Panc1 (cell line): ENCODE measurements around the gene NDUFA7. TPM values are rescaled to one million over a fixed set of nuclear protein-coding genes. Genes with fewer than 3 reads are reported as not detected.
"Not testable (repeated sequence)": the region's sequence is repeated elsewhere in the genome, so short reads cannot be mapped to it uniquely, and the experiment has no call there.

Experiments used
- ATAC-seq: fragments of 200-7000 bp; cut with Tn5 transposase; 2 replicates; pipeline ENCODE4 v1.9.1; 2020; ENCODE audit warnings: mild to moderate bottlenecking, moderate library complexity
- BruUV-seq: library from RNA; stranded (reverse); fragments of 400-500 nt; replicated peaks from 2 replicates; lab custom pipeline; 2021; lab: Mats Ljungman, UMichigan
- CTCF ChIA-PET: fragments of 300-600 bp; sonication (Branson Sonifier 250); formaldehyde crosslinking; loops from one replicate; lab custom pipeline; 2022; ENCODE audit warnings: antibody characterized with exemption; lab: Charles Lee
- POLR2A ChIA-PET: fragments of 300-600 bp; sonication (Branson Sonifier 250); formaldehyde crosslinking; loops from one replicate; lab custom pipeline; 2022; ENCODE audit warnings: antibody characterized with exemption; lab: Charles Lee
- DNase-seq: peaks from one replicate; pipeline ENCODE4 v3.0.0-alpha.2; 2010; ENCODE audit warnings: low read depth, low spot score
- H3K27ac ChIP-seq: 2 replicates; pipeline ENCODE4 v1.5.1; 2011; ENCODE audit warnings: mild to moderate bottlenecking, low read length, inconsistent platforms
- H3K27me3 ChIP-seq: fragments of 200-500 bp; sonication (Bioruptor generic); 2 replicates; pipeline ENCODE4 v1.6.0; 2014; ENCODE audit warnings: low read length, inconsistent platforms; ENCODE audit not compliant: control insufficient read depth, insufficient read depth
- H3K36me3 ChIP-seq: fragments of 200-500 bp; sonication (Bioruptor generic); 2 replicates; pipeline ENCODE4 v1.5.1; 2014; ENCODE audit warnings: inconsistent platforms, mild to moderate bottlenecking, low read length, moderate library complexity; ENCODE audit not compliant: control insufficient read depth, insufficient read depth
- H3K4me1 ChIP-seq: 2 replicates; pipeline ENCODE4 v1.5.1; 2011; ENCODE audit warnings: inconsistent platforms, mild to moderate bottlenecking, low read length, moderate library complexity; ENCODE audit not compliant: control insufficient read depth, insufficient read depth
- H3K4me3 ChIP-seq, 2 experiments: 2 replicates each; pipeline ENCODE4 v1.5.1; 2011 to 2012; ENCODE audit warnings: low read depth in 2 of 2, low read length in 2 of 2, mild to moderate bottlenecking in 2 of 2, inconsistent platforms in 1 of 2, moderate library complexity in 1 of 2
- H3K9me3 ChIP-seq: fragments of 200-500 bp; sonication (Bioruptor generic); 2 replicates; pipeline ENCODE4 v1.5.1; 2014; ENCODE audit warnings: low read depth, mild to moderate bottlenecking, inconsistent platforms, low read length, moderate library complexity; ENCODE audit not compliant: control insufficient read depth, insufficient read depth
- POLR2AphosphoS5 ChIP-seq: IDR thresholded peaks from 2 replicates; pipeline ENCODE4 v1.6.1; 2012; ENCODE audit warnings: mild to moderate bottlenecking, low read depth, low read length, moderate library complexity
- REST ChIP-seq, 2 experiments: IDR thresholded peaks; 2 replicates each; pipeline ENCODE4 v1.6.1; 2011 to 2012; ENCODE audit warnings: low read depth in 2 of 2, control low read depth in 1 of 2, low read length in 1 of 2, mild to moderate bottlenecking in 1 of 2, moderate library complexity in 1 of 2; ENCODE audit not compliant: insufficient read depth in 1 of 2
- SIN3A ChIP-seq: IDR thresholded peaks from 2 replicates; pipeline ENCODE4 v1.6.1; 2012; ENCODE audit warnings: low read depth, mild to moderate bottlenecking, low read length, moderate library complexity, borderline replicate concordance; ENCODE audit not compliant: insufficient read depth
- TCF7L2 ChIP-seq: IDR thresholded peaks from 2 replicates; pipeline ENCODE4 v1.6.1; 2011; ENCODE audit warnings: mild to moderate bottlenecking, low read depth, low read length, inconsistent platforms
- in situ Hi-C: cut with HindIII; loops from 2 replicates; pipeline ENCODE4 v1.10.0; 2016; ENCODE audit warnings: low sequenced_read_pairs, low pct_unique_long_range_greater_than_20kb
- intact Hi-C: fragments of 100-400 bp; cut with micrococcal nuclease; formaldehyde crosslinking; loops from one replicate; pipeline ENCODE4 v1.10.0; 2022; ENCODE audit not compliant: unreplicated experiment
- total RNA-seq: library from RNA; stranded (reverse); gene quantifications from one replicate; pipeline ENCODE4 v1.2.1, GENCODE V29; 2021; ENCODE audit not compliant: unreplicated experiment
- TF ChIP-seq, protein P1 (sequence below): fragments of 450-650 bp; IDR thresholded peaks from 2 replicates; pipeline ENCODE4 v1.5.1; 2017; ENCODE audit warnings: mild to moderate bottlenecking

Gene NDUFA7
- total RNA-seq, 1 experiment from 2014 or later = 36.8 TPM

- ATAC-seq, BruUV-seq, DNase-seq, H3K27me3 ChIP-seq, H3K27ac ChIP-seq, H3K9me3 ChIP-seq, H3K4me1 ChIP-seq, intact Hi-C loops, in situ Hi-C loops, H3K36me3 ChIP-seq, POLR2A ChIA-PET, H3K4me3 ChIP-seq: not testable (repeated sequence)
- CTCF ChIA-PET = interaction anchor here (0.6 to 0.7 kb wide), 2 partner anchors 74 to 285 kb away, joined by 3 to 7 read pairs; no protein-coding TSS in a partner anchor
Observed at GRCh38 chr19:8341504-8341903, 20.3 kb upstream of the NDUFA7 start.

GRCh38 chr19:8340341-8341096 lies 19.3 kb upstream of the NDUFA7 start:
- CTCF ChIA-PET = interaction anchor here (0.7 kb wide), 1 partner anchor 68 kb away, joined by 4 read pairs; no protein-coding TSS in a partner anchor
- TF ChIP-seq TCF7L2 = no peak
- H3K9me3 ChIP-seq = no peaks in the 10 kb centered on the region
- H3K4me3 ChIP-seq = no peak overlapping the region
- POLR2A ChIA-PET = no interaction called here
- intact Hi-C loops = no loop called here
- H3K36me3 ChIP-seq = no peaks in the 10 kb centered on the region
- no TSS peak for BruUV-seq
- H3K27me3 ChIP-seq = no peaks in the 10 kb centered on the region
- in situ Hi-C loops = no loop called here
- no peaks in the 10 kb centered on the region for H3K4me1 ChIP-seq
- no peak for DNase-seq
- no peak overlapping the region for H3K27ac ChIP-seq
- no peak for ATAC-seq

- Histone ChIP-seq H3K27me3 (no peaks in the 10 kb centered on the region; the same call in 1 of the 2 replicates), H3K27ac (no peak overlapping the region), H3K36me3 (no peaks in the 10 kb centered on the region), H3K9me3 (no peaks in the 10 kb centered on the region), H3K4me1 (no peaks in the 10 kb centered on the region), H3K4me3 (no peak overlapping the region)
- intact Hi-C loops = no loop called here
- CTCF ChIA-PET = no interaction called here
- ATAC-seq (no peak), DNase-seq (no peak)
- in situ Hi-C loops = no loop called here
- no TSS peak for BruUV-seq
- POLR2A ChIA-PET = no interaction called here
- no peak for TF ChIP-seq REST (IDR thresholded peaks at IDR 0.05; ENCODE audit: insufficient read depth in 1 of 2, low read depth in 2 of 2, low read length in 1 of 2)
- TF ChIP-seq TCF7L2 = no peak
- no peak for TF ChIP-seq POLR2AphosphoS5
- TF ChIP-seq SIN3A = no peak
- TF ChIP-seq, protein P1, sequence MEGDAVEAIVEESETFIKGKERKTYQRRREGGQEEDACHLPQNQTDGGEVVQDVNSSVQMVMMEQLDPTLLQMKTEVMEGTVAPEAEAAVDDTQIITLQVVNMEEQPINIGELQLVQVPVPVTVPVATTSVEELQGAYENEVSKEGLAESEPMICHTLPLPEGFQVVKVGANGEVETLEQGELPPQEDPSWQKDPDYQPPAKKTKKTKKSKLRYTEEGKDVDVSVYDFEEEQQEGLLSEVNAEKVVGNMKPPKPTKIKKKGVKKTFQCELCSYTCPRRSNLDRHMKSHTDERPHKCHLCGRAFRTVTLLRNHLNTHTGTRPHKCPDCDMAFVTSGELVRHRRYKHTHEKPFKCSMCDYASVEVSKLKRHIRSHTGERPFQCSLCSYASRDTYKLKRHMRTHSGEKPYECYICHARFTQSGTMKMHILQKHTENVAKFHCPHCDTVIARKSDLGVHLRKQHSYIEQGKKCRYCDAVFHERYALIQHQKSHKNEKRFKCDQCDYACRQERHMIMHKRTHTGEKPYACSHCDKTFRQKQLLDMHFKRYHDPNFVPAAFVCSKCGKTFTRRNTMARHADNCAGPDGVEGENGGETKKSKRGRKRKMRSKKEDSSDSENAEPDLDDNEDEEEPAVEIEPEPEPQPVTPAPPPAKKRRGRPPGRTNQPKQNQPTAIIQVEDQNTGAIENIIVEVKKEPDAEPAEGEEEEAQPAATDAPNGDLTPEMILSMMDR = no peak
Observed at GRCh38 chr19:8338835-8339234, 17.7 kb upstream of the NDUFA7 start.
